ENCODE results near the gene PTPRN2. TPM values are rescaled to one million over a fixed set of nuclear protein-coding genes. Genes with fewer than 3 reads are reported as not detected.
"Not testable (repeated sequence)": the region's sequence is repeated elsewhere in the genome, so short reads cannot be mapped to it uniquely, and the experiment has no call there.

The PTPRN2 gene
- polyA plus RNA-seq, 3 donors = 6.8 to 7.9 (median 7.2) TPM

DNA sequence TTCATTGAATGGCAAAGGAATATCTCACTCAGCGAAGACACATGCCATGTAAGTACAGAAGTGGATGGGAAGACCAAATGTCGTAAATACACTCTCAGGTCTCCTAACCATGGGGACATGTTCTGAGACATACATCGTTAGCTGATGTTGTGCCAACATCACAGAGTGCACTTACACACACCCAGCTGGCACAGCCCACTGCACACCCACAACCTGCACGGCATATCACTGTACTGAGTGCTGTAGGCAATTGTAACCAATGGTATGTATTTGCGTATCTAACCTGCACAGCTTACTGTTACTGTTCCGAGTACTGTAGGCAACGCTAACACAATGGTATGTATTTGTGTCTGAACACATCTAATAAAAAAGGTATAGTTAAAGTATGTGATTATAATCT lies 550.4 kb downstream of the PTPRN2 start:
- DNase-seq (ENCODE audit: low read depth in 3 of 3, low spot score in 2 of 3) = no peak

DNA sequence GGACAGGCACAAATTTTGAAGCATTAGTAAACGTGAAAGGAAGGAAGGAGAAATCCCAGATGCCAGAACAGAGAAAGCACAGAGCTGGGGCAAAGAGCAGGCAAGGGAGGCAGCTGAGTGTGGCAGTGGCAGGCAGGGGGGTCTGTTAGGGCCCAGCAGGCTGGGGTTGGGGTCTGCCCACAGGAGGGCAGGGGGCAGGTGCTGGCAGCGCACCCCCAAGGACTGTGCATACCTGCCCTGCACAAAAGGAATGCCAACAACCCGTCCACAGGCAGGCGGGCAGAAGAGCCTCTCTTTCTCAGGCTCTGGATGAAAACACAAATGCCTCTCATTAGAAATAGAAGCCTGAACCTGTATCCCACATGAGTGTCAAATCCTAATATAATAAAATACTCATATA lies 552.3 kb downstream of the PTPRN2 start:
- DNase-seq (ENCODE audit: low read depth in 3 of 3, low spot score in 2 of 3) = no peak

DNA sequence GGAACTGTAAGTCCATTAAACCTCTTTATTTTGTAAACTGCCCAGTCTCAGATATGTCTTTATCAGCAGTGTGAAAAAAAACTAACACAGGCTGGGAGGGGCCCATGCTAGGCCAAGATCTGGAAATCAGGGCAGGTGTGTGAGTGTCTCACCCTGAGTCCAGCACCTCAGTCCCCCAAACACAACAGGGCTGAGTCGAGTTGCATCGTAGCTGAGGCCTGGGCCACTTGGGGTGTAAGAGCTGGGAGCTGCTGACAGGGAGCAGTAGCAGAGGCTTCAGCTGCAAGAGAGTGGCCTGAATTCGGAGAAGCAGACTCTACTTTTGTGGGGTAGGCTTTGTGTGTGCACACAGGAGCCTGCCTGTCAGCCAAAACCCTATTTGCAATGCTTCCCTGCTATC lies 553.1 kb downstream of the PTPRN2 start:
- no peak for DNase-seq (ENCODE audit: low read depth in 3 of 3, low spot score in 2 of 3)

DNA sequence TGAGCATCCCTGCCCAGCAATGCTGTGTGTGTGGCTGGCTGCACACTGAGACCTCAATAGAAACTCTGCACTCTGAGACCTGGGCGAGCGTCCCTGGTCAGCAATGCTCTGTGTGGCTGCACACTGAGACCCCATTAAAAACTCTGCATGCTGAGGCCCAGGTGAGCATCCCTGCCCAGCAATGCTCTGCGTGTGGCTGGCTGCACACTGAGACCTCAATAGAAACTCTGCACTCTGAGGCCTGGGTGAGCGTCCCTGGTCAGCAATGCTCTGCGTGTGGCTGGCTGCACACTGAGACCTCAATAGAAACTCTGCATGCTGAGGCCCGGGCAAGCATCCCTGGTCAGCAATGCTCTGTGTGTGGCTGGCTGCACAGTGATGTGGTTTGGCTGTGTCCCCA lies 553.7 kb downstream of the PTPRN2 start:
- not testable (repeated sequence) for DNase-seq (ENCODE audit: low read depth in 3 of 3, low spot score in 2 of 3)

DNA sequence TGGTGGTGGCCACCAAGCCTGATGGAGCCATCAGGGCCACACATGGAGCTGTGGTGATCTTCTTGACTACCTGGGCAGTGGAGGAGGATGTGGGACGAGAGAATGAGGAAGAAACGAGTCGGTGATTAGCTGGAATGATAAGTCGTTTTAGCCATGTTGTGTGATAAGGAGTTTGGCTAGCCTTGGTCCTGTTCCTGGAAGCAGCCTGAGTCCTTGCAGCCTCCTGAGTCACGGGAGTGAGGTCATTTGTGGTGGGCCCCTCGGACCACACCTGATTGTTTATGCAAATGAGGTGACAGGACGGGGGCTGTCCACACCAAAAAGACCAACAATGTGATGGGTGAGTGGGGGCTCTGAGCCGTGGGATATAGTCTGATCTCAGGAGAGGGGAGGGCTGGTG lies 554.4 kb downstream of the PTPRN2 start:
- DNase-seq (ENCODE audit: low read depth in 3 of 3, low spot score in 2 of 3) = no peak

DNA sequence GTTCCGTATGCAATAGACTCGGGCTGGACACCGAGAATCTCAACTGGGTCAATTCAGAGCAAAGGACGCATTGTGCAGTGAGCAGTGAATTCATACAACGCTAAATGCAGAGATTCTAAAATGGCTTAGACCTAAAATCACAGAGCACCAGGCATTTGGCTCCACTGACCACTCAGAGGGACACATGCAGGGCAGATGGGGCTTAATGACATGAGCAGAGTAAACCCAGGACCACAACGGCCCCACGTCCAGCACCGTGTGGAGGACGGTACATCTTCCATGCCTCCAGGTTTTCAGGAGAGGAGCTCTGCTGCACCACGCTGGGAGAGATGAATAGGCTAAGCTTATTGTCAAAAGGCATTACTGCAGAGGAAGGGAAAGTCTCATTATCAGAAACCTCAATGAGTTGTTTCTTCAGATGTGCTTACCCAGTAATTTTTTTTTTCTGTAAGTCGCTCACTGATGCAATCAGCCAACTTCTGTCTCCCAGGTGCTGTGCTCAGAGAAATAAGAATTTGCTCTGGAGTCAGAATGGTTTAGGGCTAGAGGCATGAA lies 555.0 kb downstream of the PTPRN2 start:
- no peak for DNase-seq (ENCODE audit: low read depth in 3 of 3, low spot score in 2 of 3)

DNA sequence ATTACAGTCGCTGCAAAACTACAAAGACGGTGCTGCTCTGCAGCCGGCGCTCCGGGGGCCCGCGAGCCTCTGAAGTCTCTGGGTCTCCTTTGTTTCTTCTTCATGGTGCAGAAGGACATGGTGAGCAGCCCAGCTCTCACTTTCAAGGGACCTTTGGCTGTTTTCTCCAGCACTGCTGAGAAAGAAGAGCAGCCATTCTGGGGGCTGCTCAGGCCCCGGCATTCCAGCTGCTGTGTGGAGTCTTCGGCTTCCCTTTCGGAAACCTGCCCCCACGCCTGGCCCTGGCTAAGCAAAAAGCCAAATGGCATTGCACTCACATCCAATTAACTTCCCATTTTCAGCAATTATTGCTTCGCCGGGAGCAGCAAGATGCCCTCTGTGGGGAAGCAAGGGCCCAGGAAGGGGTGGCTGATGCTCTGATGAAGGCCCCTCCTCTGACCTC lies 555.7 kb downstream of the PTPRN2 start:
- DNase-seq (ENCODE audit: low read depth in 3 of 3, low spot score in 2 of 3) = no peak

DNA sequence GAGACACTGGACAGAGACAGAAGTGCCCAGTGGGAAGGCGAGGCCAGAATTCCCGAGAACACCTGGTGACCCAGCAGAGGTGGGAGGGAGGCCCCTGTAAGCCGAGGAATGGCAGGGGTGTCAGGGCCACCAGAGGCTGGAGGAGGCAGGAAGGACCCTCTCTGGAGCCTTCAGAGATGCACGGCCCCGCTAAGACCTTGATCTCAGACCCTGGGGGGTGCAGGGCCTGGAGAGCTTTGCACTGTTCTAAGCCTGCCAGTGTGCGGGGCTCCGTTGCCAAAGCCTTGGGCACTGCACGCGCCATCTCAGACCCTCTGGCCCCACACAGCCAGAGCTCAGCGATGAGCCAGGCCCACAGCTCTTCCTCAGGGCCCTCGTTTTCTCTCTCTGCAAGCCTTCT lies 557.1 kb downstream of the PTPRN2 start:
- DNase-seq (ENCODE audit: low read depth in 3 of 3, low spot score in 2 of 3) = no peak

DNA sequence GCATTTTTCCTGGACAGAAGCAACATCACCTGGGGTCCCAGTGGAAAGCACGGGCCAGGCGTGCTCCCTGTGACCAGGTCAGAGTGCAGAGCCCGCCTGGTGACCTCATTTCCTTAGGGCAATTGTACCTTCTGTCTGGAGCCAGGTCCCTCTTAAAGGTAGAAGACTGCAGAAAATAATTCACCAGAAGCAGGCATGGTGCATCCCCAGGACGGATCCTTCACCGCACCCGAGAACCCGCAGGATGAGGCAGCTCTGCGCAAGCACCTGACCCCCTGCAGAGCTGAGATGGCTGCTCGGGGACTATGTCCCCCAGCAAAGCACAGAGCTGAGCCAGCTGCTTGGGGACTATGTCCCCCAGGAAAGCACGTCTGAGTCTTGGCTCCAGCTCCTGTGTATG lies 557.6 kb downstream of the PTPRN2 start:
- no peak for DNase-seq (ENCODE audit: low read depth in 3 of 3, low spot score in 2 of 3)

DNA sequence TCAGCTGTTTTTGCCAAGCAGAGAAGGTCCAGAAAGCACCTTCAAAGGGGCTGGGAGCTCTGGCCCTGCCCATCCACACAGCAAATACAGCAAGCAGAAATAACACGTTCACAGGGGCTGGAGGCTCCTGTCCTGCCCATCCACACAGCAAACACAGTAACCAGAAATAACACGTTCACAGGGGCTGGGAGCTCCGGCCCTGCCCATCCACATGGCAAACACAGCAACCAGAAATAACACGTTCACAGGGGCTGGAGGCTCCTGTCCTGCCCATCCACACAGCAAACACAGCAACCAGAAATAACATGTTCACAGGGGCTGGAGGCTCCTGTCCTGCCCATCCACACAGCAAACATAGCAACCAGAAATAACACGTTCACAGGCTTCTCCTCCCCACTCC lies 558.1 kb downstream of the PTPRN2 start:
- DNase-seq (ENCODE audit: low read depth in 3 of 3, low spot score in 2 of 3) = no peak

DNA sequence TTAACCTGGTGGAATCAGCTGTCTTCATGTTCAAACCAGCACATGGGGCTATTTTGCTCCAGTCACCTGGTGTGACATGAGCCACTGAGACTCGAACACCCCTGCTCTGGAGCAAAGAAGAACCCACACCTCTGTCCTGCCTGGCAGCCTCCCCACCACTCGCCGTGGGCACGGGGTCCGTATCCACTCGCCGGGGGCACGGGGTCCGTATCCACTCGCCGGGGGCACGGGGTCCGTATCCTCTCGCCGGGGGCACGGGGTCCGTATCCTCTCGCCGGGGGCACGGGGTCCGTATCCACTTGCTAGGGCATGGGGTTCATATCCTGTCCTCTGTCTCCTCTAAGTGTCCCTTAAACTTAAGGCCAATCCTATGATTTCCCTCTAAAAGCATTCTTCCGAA lies 558.7 kb downstream of the PTPRN2 start:
- no peak for DNase-seq (ENCODE audit: low read depth in 3 of 3, low spot score in 2 of 3)

DNA sequence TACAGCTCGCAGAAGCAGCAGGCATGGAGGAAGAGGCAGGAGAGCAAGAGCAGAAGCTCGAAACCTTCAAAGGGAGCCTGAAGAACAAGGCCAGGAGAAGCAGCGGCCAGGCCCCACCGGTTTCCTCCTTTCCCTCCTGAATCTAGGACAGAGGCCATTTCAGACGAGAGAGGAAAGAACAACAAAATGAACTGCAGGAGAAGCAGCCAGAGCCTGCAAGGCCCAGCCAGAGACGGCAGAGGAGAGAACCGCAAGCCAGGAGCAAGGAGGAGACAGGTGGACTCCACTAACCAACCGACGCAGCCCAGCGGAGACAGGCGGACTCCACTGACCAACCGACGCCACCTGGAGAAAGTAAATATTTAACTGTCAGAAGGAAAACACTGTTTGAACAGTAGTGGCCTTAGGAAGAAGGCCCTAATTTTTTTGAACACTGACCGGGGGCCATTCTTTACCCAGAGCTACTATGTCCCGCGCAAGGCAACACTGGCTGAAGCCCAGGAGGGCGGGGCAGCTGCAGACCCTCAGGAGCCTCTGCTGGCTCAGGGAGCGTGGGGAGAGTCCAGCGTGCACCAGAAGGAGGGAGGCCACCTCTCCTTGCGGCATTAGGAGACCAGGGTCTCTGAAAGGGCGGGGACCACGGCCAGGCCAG lies 559.2 kb downstream of the PTPRN2 start:
- no peak for DNase-seq (ENCODE audit: low read depth in 3 of 3, low spot score in 2 of 3)

DNA sequence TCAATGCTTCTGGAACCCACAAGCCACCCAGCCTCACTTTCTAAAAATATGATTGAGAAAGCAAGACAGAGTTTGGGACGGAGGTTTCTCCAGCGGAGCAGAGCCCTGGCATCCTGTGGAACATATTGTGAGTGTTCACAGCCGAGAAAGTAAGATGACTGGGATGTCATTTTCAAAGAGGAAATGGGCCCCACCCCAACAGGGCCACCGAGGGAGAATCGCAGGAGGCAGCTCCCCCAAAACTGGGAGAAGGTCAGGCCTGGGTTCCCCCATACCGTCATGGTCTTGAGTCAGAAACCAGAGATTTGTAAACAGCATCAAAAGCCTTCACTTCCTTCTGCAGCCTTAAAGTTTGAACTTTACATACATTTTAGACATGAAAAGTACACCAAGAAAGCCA lies 560.0 kb downstream of the PTPRN2 start:
- no peak for DNase-seq (ENCODE audit: low read depth in 3 of 3, low spot score in 2 of 3)

DNA sequence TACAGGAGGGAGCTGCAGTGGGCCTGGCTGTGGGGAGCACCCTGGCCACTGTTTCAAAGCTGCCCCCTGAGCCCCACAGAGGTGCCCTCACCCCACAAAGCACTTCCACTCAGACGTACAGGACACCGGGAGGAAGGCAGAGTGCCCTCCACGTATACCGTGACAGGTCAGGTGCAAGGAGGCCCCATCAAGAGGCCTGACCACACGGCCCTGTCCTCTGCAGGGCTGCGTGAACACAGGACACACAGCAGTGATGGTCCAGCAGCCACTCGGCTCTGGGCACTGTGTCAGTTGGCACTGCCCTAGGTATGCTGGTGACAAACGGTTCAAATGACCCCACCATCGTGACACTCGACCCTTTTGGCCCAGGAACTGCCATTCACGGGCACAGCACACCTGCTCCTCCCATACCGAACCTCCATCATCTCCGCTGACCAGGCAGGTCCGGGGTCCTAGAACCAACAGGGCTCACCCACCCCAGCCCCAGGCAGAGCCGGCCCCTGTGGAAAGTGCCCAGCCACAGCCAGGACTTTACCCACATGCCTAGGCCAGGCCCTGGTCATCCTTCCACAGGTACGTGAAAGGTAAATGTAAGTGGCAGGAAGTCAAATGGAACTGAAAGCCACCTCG lies 560.9 kb downstream of the PTPRN2 start:
- DNase-seq (ENCODE audit: low read depth in 3 of 3, low spot score in 2 of 3) = no peak

DNA sequence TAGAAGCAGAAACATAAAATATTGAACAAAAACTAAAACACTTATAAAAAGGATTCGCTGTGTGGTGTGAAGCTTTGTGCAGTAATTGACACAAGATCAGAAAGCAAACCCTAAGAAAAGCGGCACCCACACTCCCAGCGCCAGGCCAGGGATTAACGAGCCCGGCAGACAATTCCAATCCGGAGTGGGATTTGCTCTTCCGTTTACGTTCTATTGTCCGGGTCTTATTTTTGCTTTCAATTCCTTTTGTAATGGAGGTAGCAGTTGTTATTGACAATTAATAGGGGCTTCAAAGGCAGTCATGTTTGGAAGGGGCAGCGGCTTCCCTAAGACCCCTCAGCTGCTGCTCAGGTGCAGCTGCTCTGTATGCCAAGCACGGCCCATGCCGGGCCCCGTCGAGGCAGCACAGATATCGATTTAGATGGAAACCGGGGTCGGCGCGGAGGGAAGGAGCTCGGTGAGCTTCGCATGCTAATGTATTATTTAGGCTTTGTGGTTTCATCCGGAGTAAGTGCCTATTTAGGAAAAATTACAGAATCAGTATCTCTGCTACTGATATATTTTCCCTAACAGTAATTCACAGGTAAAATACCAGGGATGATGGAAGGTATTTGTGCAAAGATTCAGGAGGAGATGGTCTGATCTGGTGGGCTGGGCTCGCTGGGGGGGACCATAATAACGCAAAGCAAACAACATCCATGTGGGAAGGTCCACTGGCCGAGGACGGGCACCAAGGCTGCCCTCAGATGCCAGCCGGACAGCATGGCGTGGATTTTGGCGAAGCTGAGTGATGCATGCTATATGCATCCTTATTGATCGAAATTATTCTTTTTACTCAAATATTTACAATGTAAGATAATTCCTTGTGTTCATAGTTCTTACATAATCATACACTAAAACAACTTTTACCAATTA lies 561.7 kb downstream of the PTPRN2 start:
- no peak for DNase-seq (ENCODE audit: low read depth in 3 of 3, low spot score in 2 of 3)

DNA sequence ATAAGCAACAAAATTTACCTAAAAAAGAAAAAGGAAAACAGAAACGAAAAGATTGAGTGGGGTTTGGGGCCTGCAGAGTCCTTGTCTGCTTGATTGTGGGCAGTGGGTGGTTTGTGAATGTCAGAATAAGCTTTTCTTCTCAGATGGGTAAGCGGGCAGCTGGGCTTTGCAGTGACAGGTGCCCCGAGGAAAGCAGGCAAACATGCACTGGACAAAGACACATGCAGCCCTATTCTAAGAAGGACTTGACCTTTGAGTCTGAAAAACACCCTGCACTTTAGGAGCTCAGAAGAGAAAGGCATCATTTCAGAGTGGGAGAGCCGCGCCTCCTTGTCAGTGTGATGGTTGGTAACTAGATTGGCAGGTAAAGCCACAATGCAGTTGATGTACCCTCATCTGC lies 562.7 kb downstream of the PTPRN2 start:
- no peak for DNase-seq (ENCODE audit: low read depth in 3 of 3, low spot score in 2 of 3)

DNA sequence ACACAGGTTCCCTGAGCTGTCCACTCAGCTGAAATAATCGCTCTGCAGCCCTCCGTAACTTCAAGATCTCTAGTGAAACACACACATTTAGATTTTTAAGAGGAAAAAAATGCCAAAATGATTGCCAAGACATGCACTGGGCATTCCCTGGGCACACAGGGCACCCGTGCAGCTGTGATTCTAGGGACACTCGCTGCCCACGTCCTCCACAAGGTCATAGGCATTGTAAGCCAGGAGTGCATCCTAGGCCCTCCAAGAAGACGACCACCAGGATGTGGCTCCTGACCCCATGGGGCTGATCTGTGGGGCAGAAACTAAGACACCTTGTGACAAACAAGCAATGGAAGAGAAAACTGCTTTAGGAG lies 563.3 kb downstream of the PTPRN2 start:
- no peak for DNase-seq (ENCODE audit: low read depth in 3 of 3, low spot score in 2 of 3)

DNA sequence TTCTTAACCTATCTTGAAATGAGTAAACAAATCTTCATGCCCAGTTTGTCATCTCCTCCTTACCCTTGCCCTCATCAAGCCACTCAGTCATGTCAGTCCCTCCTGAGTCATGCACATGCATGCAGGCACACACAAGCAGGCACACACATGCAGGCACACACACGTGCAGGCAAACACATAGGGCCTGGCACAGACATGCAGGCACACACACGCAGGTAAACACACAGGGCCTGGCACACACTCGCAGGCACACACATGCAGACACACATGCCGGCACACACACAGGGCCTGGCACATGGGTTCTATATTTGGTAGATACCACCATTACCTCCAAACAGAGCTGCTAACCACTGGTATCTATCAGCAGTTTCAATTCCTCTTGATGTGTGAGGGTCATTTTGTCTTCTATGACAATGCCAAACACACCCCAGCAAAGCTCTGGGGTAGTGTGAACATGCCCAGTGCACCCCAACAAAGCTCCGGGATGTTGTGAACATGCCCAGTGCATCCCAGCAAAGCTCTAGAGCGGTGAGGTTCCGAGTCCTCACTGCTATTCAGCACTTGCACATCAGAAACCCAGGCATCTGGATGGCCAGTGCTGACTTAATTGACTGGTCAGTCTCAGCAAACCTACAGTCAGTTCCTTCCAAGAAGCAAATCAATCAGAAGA lies 563.8 kb downstream of the PTPRN2 start:
- DNase-seq (ENCODE audit: low read depth in 3 of 3, low spot score in 2 of 3) = no peak

DNA sequence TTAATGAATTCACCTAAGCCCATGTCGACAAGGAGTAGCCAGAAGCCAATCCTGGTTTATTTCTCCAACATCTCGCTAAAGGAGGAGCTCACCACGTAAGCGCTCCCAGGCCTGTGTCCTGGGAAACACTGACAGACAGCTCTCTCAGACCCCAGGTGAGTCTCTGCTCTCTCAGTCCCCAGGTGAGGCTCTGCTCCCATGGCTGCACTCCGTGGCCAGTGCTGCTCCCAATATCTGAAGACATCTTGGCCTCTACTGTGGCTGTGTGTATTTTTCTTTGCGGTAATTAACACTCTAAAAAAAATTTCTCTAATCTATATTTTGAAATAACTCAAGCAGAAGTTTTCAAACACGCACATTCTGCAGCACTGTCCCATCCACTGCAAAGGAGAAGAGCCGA lies 564.5 kb downstream of the PTPRN2 start:
- DNase-seq (ENCODE audit: low read depth in 3 of 3, low spot score in 2 of 3) = no peak

DNA sequence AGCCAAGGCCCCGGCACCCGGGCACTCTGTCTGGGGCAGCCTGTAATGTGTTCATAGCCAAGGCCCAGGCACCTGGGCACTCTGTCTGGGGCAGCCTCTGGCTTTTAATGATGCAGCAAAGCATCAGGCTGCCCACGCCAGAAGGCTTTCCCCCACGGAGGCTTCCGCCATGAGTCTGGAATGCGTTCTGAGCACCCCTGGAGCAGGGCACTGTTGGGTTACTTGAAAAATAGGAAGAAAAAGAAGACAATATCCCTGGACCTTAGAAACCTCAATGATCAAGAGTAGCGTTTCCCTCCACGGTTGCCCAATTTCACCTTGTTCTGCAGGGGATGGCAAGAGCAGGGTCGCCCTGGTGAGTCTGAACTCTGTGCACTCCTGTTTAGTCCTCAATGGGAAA lies 565.0 kb downstream of the PTPRN2 start:
- DNase-seq (ENCODE audit: low read depth in 3 of 3, low spot score in 2 of 3) = no peak

DNA sequence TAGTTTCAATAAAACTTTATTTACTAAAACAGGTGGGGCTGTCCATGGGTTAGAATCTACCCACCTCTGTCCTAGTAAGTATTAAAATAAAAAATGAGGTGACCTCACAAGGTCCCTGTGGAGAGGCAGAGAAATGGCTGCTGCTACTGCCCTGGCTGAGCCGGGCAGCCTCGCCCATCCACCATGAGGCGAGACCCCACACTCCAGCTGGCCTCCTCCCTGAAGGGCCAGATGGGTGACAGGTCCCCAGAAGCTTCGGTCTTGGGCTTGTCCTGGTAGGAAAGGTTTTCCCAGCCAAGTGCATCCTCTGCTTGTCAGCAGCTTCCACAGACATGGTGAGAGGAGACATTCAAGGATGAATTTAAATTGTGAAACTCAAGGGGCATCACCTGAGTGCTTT lies 565.8 kb downstream of the PTPRN2 start:
- DNase-seq (ENCODE audit: low read depth in 3 of 3, low spot score in 2 of 3) = no peak

Data from right renal cortex interstitium (tissue), 3 donors.